GM18511 (cell line): ENCODE data around the gene CABP1.

Experiments used
- ATAC-seq: cut with Tn5 transposase; IDR thresholded peaks from one replicate; pipeline ENCODE4 v1.9.1; 2021; ENCODE audit warnings: mild to moderate bottlenecking, moderate library complexity; ENCODE audit not compliant: unreplicated experiment

Gene CABP1

DNA sequence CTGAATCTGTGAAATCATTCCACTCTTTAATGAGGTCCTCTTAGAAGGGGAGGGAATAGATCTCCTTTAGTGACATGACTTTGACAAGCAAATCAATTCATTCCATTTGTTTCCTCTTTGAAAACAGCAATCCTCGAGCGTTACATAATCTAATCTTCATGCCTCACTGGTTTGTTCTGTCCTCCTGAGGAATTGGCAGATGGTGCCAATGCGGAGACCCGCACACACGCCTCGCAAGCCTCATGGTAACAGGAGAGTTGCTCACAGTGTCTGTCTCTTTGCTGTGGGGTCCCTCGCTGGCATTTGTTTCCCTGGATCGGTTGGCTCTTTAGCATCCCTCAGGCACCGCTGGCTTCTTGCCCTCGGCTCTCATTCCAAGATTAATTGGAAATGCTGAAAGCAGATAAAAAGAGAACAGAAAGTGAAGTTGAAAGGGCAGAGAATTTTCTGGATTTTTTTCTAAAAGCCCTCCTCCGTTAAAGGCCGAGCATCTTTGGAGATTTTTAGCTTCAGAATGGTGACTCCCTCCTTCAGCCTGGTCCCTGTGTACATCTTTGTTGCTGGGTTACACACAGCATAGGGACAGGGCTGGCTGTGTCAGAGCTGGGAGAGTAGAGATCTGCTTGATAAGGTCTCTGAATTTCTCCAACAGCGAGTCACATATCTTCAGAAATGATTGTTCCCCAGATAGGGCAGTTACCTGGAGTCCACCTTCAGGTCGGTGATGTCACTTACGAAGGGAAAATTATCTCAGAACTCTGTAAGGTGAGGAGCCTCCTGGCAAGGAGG, 10.1 kb upstream of the CABP1 start:
- ATAC-seq, result no peak

- ATAC-seq, result no peak
Measured at GRCh38 chr12:120631097-120631496, 9.3 kb upstream of the CABP1 start.

- peak; percentile 68 for ATAC-seq
Measured at GRCh38 chr12:120640861-120641833, 721 bp downstream of the CABP1 start.

- no peak for ATAC-seq
Measured at GRCh38 chr12:120642121-120642520, 1.7 kb downstream of the CABP1 start.

- no peak for ATAC-seq
Measured at GRCh38 chr12:120642826-120643225, 2.4 kb downstream of the CABP1 start.

- ATAC-seq, result no peak
Measured at GRCh38 chr12:120643574-120643973, 3.1 kb downstream of the CABP1 start.

- no peak for ATAC-seq
Measured at GRCh38 chr12:120646044-120646443, 5.6 kb downstream of the CABP1 start.

DNA sequence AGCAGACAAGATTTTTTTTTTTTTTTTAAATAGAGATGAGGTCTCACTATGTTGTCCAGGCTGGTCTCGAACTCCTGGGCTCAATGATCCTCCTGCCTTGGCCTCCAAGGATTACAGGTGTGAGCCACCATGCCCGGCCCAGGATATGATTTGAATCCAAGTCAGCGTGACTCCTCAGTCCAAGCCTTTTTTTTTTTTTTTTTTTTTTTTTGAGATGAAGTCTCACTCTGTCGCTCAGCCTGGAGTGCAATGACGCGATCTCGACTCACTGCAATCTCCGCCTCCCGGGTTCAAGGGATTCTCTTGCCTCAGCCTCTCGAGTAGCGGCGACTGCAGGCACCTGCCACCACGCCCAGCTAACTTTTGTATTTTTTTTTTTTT, 6.9 kb downstream of the CABP1 start:
- no peak for ATAC-seq

GRCh38 chr12:120649442-120650232, 9.2 kb downstream of the CABP1 start:
- peak; percentile 9 for ATAC-seq

GRCh38 chr12:120650233-120650690, 9.8 kb downstream of the CABP1 start:
- no peak for ATAC-seq

DNA sequence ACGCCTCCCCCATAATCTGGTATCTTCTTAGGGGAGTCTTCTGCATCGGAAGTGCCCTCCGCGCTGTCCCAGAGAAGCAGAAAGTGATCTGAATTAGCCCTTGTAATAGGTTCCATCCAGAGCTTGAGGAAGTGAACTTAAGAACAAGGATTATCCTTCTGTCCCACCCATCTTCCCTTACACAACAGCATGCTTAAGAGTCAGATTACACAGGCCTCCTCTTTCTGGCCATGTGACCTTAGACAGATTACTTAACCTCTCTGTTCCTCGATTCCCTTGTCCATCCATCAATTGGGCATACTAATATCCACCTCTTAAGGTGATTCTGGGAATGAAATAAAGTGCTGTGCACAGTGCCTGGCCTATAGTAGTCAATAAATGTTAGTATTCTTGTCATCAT, 11.4 kb downstream of the CABP1 start:
- ATAC-seq, result no peak

DNA sequence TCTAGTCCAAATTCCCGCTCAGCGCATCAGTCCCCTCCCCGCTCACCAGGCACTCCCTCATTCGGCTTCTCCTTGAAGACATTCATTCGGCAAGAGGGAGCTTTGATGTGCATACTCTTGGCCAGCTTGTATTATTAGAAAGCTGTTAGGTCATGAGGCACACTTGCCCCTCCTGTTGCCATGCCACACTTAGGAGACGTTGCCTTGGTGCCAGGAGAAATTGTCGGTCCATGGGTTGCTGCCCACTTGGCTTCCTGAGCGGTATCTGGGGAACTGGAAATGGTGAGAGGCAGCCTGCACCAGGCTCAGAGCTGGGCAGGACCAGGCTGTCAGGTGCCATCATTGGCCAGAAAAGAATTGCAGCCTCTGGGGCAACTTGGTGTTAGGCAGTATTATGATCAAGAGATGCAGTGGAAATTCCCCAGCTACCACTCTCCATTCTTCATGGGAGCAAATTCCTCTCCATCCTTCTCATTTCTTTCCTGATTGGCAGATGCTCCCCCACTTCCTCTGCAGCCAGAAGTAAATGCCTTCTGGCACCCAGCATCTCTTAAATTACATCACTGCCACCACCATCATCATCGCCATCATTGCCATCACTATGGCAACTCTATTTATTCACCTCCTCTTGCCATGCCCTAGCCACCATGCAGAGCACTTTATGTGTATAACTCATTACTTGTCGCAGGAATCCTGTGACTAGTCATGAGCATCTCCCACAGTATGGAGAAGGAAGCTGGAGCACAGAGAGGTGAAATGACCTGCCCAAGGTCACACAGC, 12.4 kb downstream of the CABP1 start:
- no peak for ATAC-seq

GRCh38 chr12:120653611-120654010, 13.2 kb downstream of the CABP1 start:
- ATAC-seq, result no peak

GRCh38 chr12:120654656-120655055, 14.2 kb downstream of the CABP1 start:
- no peak for ATAC-seq

GRCh38 chr12:120656008-120656407, 15.6 kb downstream of the CABP1 start:
- no peak for ATAC-seq

- no peak for ATAC-seq
Measured at GRCh38 chr12:120658286-120659150, 18.1 kb downstream of the CABP1 start.

DNA sequence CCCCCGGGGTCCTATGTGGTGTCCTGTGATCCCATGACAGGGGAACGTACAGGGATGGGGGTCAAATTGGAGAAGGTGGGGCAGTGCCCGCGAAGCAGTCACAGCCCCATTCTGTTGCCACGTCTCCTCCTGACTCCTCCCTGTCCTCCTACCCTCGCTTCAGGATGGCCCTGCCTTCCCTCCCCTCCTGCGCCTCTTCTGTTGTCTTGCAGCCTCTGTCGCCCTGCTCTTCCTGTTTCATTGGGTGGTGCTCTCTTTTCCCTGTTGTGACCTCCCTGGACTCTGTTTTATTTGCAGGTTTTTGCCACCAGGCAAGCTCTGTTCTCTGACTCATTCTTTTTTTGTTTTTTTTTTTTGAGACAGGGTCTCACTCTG, 18.7 kb downstream of the CABP1 start:
- no peak for ATAC-seq

DNA sequence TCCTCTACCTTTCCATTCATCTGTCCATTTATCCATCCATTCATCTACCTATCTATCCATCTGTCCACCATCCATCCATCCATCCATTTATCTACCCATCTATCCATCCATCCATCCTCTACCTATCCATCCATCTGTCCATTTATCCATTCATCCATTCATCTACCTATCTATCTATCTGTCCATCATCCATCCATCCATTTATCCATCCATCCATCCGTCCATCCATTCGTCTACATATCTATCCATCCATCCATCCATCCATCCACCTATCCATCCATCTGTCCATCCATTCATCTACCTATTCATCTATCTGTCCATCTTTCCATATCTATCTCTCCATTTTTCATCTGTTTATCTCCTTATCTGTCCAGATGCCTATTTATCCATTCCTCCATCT, 21.0 kb downstream of the CABP1 start:
- no peak for ATAC-seq

DNA sequence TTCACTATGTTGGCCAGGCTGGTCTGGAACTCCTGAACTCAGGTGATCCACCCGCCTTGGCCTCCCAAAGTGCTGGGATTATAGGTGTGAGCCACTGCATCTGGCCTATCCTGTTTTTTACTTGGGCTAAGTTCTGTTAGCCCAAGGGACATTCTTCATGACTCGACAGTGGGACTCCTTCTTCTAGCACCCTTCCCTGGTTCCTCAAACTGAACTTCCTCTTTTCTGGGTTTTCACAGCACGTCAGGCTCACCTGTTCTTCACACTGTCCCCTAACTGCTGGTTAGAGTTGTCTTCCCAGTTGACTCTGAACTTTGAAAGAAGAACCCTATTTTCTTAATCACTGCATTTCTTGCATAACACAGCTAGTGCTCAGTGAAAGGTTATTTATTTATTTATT, 22.5 kb downstream of the CABP1 start:
- ATAC-seq, result no peak
